ENCODE measurements around the gene PCTP.

The PCTP gene

DNA sequence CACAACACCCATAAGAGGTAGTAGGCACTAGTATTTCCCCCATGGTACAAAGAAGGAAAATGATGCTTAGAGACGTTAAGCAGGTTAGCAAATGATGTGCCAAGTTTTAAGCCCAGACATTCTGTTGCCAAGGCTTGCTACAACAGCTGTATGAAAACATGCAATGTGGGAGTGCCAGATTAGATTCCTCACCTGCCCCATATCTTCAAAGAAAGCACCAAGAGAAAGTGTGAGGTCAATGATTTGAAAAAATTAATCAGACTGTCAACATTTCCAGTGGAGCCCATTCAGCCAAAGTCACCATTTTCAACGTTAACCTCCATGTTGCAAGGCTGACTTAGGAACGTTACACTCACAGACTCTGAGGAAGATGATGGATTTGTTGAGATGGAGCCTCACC is 61.5 kb downstream of the PCTP start:
- no peak for DNase-seq

DNA sequence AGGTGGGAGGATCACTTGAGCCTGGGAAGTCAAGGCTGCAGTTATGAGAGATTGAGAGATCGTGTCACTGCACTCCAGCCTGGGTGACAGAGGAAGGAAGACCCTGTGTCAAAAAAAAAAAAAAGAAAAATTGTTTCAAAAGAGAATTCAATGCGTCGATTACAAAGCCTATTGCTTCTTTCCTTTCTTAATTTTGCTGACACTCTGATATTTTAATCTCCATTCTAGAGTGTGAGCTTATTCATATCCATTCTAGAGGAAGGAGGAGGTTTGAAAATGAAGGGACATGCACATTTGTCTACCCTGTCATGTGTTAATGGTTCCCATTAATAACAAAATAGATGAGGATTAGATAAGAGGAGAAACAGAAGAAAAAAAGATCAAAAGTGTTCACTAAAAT is 63.1 kb downstream of the PCTP start:
- no peak for DNase-seq

DNA sequence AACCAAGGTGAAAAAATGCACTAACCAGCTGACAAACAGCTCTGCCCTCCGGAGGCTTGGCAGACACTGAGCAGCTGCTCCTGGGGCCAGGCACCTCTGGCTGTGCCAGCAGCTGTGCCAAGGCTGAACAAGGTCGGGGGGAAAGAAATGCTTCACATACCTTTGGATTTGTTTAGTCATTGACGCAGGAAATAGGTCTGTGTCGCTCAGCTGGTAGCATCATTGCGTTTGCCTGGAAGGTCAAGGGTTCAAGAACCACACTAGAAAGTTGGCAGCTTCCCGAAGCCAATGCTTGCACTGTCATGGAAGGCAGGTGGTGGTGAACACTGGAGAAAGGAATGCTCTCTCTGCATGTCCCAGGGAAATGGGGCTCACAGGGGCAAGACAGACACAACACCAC is 63.5 kb downstream of the PCTP start:
- DNase-seq, result no peak

- DNase-seq, result no peak
Measured at GRCh38 chr17:55816532-55817396, 65.9 kb downstream of the PCTP start.

- no peak for DNase-seq
Measured at GRCh38 chr17:55817397-55817709, 66.5 kb downstream of the PCTP start.

DNA sequence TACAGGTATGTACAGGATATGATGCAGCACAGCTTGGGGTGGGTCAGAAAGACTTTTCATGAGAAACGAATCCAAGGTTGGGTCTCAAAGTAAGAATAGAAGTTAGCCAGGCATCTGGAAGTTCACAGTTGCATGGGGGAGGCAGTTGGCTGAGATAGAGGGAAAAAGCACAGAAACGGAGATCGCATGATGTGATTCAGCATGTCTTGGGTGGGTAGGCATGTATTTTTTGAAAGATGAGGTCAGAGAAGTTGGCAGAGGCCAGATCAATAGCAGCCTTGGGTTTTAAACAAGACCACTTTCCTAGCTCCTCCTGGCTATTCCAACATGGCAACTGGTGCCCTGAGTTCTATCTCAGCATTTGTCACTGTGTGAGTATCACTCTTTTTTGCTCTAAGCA is 67.2 kb downstream of the PCTP start:
- no peak for DNase-seq

DNA sequence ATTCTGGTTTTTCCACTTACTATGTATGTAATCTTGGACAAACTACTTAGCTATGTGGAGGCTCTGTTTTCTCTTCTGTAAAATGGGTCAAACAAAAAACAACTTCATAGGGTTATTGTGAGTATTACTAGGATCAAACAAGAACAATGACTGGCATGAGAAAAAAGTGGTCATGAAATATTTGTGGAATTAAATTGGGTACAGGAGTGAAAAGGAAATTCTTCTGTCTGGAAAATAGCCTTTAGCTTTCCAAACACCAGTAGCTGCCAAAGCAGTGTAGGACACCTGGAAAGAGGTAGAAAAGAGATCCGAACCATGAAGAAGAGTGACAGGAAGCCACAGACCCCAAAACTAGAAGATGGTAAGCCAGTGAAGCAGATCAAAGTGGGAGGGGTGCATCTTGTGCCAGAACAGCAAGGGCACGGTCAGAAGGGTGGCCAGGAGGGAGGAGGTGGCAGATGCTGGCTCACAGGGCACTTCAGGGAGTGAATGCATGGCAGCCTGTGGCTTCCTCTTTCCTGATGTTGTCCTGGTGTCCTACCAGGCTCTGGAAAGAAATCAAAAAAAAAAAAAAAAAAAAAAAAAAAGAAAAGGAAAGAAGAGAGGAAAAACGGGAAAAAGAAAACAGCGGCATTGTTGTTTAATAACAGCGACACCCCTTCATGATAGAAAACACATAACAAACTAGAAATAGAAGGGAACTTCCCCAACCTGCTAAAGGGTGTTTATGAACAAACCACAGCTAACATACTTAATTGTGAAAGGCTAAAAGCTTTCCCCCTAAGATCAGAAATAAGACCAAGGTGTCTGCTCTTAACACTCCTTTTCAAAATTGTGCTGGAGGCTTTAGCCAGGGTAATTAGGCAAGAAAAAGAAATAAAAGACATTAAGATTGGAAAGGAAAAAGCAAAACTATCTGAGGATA is 67.9 kb downstream of the PCTP start:
- no peak for DNase-seq

GRCh38 chr17:55820675-55821074 is 69.8 kb downstream of the PCTP start:
- no peak for DNase-seq

- DNase-seq, result no peak
Measured at GRCh38 chr17:55822028-55822427, 71.2 kb downstream of the PCTP start.

- DNase-seq, result no peak
Measured at GRCh38 chr17:55825213-55825612, 74.4 kb downstream of the PCTP start.
